NOMO-1 treated with dmso at 0.1 percent for 144 hours (cell line): ENCODE measurements around the gene PF4V1.

Experiments used
- DNase-seq: peaks from one replicate; lab custom pipeline; 2025; ENCODE audit not compliant: unreplicated experiment; lab: John Stamatoyannopoulos, UW

Gene PF4V1, protein sequence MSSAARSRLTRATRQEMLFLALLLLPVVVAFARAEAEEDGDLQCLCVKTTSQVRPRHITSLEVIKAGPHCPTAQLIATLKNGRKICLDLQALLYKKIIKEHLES

DNA sequence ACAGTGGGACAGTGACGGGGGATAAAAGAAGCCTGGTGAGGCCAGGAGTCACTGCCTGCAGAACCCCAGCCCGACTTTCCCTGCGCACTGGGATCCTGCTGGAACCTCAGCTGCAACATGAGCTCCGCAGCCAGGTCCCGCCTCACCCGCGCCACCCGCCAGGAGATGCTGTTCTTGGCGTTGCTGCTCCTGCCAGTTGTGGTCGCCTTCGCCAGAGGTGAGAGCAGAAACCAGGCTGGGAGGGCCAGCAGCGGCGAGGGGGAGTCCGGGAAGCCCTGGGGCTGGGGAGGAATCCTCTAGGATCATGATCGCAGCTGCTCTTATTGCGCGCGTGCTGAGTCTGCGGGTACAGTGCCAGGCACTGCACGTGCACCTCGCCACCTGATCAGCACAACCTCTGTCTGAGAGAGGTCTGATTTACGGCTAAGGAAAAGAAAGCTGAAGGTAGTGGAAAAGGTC is at the start of gene PF4V1:
Gene PF4V1, plus strand, starts transcription at position 51 of the 459 bp plus-strand sequence. Its CDS starts 67 bp downstream, at position 118.
- DNase-seq = no peak

DNA sequence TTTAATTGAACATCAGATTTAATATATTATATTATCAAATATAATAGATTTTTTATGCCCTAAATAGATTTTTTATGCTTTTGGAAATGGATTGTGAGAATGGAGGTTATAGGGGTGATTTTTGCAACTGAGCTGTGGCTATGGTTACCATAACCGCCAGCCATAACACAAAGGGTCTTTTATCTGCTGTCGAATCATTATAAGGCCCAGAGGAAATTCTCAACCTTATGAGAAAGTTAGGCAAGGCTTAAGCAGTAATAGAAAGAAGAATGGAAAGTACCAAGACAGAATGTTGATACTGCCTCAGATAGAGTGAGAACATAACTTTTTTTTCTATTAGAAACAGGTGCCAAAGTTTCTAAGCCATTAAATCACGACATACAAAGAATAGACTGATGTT is 42.9 kb upstream of the PF4V1 start:
- no peak for DNase-seq

DNA sequence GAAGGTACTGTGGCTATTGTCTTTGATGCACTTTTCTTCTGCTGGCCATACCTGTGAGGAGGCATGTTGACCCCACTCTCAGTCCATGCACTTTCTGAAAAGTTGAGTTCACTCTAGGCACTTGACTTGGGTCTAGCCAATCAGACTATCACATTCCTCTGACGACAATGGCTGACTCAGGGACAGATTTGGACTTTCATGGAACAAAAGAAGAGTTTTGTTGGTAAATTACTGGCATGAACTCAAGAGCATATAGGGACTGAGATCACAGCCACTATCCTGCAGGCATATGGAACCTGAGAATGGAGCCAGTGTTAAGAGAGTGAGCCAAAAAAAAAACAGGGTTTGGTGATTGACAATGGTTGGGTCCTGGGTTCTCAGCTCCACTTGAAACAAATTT is 41.3 kb upstream of the PF4V1 start:
- no peak for DNase-seq

DNA sequence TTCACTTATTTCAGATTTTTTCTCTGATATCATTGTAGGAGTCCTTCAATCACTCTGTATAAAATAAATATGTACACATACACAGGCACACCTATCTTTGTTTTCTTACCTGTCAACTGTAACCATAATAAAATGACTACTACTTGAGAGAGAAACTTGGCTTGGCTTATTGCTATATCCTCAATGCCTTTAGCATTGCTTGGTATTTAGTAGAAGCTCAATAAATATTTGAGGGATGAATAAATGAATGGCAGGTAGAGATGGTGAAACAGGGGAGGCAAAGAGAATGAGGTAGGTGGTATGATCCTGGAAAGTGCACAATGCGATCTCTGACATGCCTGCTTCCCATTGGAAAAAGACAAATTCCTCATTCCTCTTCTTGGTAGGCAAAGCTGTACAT is 38.4 kb upstream of the PF4V1 start:
- DNase-seq = no peak

DNA sequence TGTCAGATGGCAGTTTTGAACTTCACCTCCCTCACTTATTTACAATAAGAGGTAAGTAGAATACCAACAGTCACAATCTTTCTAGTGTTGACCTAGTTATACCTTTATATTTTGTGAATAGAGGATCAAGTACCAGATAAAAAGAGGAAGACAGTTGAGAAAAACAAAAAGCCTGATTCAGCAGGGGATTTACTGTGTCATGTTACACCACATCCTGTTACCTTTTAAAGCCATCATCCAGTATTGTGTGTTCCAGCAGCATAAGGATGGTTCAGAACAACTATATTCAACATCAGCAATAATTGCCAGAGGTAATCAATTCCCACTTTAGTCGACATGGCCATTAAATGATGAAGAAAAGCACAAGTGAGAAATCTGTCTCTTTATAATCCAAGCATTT is 38.0 kb upstream of the PF4V1 start:
- no peak for DNase-seq

DNA sequence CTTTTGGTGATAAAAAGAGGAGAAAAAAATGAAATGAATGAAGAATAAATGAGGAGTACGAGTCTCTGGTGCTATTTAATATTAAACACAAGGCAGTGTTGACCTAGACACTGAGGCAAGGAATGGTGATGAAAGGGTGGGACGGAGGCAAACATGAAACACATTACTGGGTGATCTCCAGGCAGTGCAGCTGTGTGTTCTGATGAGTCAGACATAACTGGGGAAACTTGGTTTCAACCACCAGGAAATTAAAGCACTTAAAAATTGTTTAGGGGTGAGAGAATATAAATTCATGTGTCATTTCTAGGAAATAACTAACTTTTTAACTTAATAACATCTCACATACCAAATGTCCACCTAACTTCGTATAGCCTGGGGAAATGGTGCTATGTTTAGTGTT is 36.3 kb upstream of the PF4V1 start:
- DNase-seq = no peak

DNA sequence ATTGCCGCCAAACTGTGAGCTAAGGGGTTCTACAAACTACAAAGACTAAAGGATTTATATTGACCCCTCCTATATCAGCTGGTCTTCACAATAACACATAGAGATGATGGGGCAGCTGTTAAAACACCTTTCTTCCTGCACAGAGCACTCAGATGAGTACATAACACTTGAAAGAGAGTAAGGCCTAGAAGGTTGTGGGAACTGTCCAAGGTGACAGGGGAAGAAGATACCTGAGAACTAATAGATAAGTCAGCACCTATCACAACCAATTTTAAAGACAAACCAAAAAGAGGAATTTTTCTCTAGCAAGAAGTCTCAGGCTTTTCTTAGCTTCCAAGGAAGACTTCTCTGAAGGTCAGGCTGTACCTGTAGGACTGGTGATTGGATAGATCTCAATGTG is 35.8 kb upstream of the PF4V1 start:
- DNase-seq = no peak

DNA sequence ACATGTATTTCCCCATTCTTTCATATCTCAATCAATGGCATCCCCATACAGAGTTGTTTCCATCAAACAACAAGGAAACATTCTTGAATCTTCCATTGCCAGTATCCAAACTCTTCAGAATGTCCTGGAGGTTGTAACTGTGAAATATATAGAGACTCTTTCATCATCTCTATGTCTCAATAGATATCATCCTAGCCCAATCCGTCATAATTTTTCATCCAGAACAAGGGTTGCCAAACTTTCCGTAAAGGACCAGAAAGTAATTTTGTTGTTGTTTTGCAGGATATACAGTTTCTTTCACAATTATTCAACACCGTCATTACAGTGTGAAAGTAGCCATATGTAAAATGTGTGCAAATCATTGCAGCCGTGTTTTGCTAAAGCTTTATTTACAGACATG is 31.8 kb upstream of the PF4V1 start:
- no peak for DNase-seq

DNA sequence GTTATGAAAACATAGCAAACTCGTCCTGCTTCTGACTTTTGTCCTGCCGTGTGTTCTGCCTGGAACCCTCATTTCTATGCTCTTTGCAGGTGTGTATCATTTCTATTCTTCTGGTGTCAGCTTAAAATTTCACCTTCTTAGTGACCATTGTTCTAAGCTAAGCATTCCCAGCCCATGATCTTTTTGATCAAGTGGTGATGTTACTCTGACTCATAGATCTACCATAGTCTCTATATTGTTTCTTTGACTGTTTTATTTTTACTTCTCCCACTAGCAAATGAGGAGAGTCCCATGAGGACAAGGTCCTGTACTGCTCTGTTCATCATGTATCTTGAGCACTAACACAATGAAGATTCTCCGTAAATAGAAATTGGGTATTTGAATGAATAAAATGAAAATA is 30.7 kb upstream of the PF4V1 start:
- DNase-seq = no peak

DNA sequence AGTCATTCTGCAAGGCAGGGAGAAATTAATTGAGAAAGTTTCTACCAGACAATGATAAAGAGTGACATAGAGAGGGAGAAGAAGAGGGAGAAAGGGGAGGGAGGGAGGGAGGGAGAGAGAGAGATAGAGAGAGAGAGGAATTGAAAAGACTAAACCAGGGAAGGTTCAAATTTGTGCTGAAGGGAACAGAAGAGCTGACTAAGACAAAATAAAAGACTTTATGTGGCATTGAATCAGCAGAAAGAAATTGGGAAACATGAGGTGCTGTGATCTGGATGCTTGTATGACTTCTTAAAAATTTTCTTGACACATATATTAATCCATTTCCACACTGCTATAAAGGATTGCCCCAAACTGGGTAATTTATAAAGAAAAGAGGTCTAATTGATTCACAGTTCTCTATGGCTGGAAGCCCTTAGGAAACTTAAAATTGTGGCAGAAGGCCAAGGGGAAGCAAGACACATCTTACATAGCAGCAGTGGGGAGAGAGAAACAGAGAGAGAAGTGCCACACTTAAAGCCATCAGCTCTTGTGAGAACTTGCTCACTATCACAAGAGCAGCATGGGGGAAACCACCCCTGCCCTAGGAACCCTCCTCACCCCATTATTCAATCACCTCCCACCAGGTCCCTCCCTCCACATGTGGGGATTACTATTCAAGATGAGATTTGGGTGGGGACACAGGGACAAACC is 30.1 kb upstream of the PF4V1 start:
- no peak for DNase-seq

DNA sequence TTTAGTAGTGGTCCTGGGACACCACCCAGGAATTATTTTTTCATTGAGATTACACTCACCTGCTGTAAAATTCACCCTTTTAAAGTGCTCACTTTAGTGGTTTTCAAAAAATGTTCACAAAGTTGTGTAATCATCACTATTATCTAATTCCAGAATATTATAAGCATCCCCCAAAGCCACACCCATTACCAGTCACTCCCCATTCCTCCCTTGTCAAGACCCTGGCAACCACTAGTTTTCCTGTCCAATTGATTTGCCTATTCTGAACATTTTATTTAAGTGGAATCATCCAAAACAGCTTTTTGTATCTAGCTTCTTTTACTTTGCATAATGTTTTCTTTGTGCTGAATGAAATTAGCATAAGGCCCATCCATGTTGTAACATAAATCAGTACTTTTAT is 29.3 kb upstream of the PF4V1 start:
- DNase-seq = no peak

DNA sequence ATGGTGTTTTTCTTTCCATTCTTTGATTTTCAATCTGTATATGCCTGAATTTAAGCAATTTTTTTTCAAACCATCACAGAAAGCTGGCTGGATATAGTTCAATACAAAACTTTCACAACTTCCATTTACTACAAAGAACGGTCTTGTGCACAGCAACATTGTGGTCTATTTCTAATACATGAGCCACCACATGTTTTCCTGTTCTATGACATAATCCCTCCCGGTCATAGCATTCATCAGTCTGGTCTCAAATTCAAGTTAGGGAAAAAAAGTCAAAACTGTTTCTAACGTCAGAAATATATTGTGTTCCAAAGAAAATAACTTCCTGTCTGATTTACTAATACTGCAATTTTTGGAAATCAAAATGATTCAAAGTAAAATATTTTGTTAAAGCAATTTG is 24.1 kb upstream of the PF4V1 start:
- DNase-seq = no peak

DNA sequence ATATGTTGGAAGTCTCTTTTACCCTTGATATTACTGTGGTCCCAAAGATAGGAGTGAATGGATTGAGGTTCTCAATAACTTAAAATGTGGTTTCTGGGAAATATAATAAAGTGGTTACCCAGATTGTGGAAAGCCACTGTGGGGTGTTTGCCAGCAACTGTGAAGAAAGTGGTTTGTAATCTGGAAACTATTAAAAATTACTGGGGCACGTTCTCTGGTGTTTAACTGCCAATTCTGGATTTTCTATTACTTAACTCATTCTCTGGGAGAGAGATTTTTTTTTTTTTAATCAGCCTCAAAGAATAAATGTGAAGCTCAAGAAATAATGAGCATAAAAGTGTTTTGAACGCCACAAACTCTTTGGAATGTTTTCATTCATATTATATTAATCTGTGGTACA is 21.5 kb upstream of the PF4V1 start:
- DNase-seq = no peak

DNA sequence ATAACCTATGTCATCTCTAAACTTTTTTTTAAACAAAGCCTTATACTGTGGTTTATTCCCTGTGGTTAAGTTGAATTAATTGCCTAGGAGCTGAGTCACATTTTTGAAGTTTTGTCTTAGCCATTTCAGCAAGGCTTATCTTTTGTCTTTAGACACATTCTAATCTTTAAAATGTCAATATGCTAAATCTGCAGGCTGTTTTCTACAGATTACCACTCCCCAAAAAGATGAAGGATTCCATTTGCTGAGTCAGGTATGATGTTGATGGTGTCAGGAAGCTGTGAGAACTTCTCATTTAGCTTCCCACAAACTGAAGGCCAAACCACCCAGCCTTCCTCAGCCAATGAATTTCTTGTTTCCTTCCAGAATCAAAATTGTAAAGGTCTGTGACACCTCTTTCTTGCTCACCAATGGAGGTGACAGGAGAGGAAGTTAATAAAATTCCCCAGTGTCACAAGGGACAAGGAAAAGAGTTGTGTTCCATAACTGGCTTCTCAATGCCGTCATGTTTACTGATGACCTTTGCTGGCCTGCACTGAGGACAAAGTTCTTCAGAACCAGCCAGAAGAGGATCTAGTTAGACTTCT is 20.4 kb upstream of the PF4V1 start:
- no peak for DNase-seq

DNA sequence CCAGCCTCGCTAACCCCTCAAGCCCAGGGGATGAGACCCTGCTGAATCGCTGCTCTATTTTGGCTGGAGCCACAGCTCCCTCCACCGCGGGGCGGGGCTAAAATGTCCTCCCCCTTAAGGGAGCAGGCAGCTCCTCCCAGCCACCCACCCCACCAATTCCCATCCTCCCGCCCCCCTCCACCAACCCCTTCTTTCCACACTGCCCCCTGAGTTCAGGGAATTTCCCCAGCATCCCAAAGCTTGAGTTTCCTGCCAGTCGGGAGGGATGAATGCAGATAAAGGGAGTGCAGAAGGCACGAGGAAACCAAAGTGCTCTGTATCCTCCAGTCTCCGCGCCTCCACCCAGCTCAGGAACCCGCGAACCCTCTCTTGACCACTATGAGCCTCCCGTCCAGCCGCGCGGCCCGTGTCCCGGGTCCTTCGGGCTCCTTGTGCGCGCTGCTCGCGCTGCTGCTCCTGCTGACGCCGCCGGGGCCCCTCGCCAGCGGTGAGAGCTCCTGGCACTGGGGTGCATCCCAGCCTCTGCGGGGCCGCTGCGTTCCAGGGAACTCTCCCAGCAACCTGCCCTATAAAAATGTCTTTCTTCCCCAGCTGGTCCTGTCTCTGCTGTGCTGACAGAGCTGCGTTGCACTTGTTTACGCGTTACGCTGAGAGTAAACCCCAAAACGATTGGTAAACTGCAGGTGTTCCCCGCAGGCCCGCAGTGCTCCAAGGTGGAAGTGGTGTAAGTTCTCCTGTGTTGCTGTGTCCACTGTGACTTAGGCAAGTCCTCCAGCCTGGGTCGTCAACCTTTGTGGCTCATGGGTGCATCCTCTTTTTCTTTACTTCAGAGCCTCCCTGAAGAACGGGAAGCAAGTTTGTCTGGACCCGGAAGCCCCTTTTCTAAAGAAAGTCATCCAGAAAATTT is 16.5 kb upstream of the PF4V1 start, which contains the start of gene CXCL6:
Gene CXCL6, plus strand, starts transcription at position 306 of the 907 bp plus-strand sequence. Its CDS starts 73 bp downstream, at position 379.
- no peak for DNase-seq

DNA sequence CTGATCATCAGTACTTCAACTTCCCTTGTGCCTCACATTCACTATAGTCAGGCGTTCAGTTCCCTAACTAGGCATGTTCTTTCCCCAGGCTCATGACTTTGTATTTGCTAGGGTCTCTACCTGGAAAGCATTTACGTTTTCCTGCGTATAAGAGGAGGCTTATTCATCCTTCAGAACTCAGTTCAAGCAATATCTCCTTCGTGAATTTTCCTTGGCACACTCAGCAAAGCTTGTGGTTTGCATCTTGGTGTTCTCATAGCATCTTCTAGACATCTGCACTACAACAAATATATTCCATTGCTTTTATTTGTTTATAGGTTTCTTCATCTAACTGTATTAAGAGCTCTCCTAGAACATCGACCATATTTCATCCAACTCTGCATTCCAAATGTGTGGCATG is 14.0 kb upstream of the PF4V1 start:
- no peak for DNase-seq

DNA sequence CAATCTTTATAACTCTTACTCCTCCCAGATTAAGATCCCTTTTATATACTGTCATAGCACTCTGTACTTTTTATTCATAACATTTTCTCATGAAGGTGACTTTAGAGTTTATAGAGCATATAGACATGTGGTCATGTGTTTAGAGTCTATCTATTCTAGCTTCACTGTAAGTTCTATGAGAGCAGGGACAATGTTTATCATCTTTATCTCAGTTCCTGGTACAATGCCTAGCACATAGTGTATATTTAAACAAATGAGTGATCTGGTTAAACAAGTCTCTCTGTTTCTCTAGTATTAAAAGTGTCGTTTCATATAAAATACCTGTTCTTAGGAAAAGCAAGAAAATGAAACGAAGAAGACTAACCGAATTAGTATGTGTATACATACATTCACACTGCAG is 13.4 kb upstream of the PF4V1 start:
- no peak for DNase-seq

DNA sequence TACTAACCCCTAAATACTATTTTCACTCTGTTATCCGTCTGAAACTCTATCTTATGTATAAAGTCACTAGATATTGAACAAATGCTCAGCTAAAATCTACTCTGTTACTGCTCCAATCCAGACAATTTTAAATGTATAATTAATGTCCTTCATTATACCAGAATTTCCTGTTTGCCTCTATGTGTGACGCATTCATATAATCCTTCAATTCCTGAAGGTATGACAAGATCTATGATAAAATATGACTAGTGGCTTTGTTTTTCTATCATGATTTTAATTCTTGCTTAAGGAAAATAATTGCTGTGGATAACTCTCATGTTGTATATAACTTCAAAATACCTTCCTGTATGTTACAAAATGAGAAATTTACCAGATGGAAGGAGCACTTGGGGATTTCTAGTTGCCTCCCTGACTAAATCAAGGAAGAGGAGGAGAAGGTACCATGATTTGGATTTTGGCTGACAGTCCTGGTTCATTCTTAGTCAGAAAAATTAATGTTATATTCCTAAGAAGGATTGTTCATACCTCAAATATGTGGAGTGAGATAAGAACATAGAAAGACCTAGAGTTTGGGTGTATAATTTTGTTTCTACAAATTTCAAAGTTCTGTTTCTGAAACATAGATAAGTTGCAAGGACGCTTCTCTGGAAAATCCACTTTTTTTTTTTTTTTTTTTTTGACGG is 11.7 kb upstream of the PF4V1 start:
- DNase-seq = no peak

DNA sequence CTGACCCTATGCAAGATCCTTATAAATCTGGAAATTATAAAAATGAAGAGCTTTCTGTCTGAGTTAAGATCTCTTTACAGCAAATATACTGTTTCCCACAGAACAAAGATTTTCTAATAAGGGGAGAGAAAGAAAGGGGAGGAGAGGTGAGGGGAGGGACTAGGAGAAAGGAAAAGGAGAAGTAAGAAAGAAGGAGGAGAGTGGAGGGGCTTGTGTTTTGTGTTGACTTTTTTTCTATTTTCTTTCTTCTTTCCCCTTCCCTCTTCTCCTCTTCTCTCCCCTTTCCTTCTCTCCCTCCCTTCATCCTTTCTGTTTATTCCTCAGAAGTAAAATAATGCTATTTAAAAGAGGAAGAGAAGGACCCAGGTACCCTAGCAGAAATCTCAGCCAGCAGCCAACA is 10.4 kb upstream of the PF4V1 start:
- DNase-seq = no peak

DNA sequence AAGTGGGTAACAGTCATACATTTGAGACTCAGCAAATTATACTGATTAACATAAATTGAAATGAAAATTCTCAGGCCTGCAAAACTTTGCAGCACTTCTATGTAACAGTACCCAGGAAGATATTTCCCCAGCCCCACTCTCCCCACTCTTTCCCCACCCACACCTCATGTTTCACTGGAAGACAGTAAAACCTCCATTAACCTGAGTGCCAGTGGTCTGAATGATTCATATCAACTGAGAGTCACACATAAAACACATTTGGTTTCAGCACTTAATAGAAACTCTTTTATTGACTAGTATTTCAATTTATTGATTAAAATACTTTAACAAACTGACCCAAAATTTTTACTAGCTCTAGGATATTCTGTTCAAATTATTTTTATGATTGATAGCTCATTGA is 9.7 kb upstream of the PF4V1 start:
- no peak for DNase-seq

DNA sequence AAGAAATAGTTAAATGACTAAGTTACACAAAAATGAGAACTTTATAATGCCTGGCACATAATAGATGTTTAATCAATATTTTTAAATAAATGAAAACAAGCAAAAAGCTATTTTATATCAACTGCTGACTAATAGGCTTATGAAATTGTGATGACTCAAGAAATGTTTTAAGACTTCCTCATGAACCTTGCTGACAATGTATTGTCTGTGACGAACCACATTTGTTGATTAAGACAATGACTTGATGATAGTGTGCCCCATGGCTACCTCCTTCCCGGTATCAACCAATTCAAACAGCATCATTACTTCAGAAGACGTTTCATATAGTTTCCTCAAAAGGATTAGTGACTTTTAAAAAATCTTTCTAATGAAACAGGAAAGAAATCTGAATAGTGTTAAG is 8.8 kb upstream of the PF4V1 start:
- DNase-seq = no peak
